Bronchial epithelial cell (primary cell): ENCODE results near the gene HSD17B2. TPM values are rescaled to one million over a fixed set of nuclear protein-coding genes. Genes with fewer than 3 reads are reported as not detected.
A peak's percentile ranks its signal among the peaks of the same experiment; 100 is the strongest.

Source experiments
- DNase-seq: peaks from one replicate; pipeline ENCODE4 v3.0.0-alpha.2; 2010; ENCODE audit warnings: low read depth
- FAIRE-seq: peaks from 2 replicates; lab custom pipeline; 2011; peaks lifted over from hg19 to GRCh38; lab: Jason Lieb, UNC
- H3K27me3 ChIP-seq: 2 replicates; pipeline ENCODE4 v1.5.1; 2011; ENCODE audit warnings: low read length; ENCODE audit not compliant: control insufficient read depth, insufficient read depth
- H3K36me3 ChIP-seq: 2 replicates; pipeline ENCODE4 v1.5.1; 2011; ENCODE audit warnings: low read length; ENCODE audit not compliant: control insufficient read depth, insufficient read depth
- H3K4me3 ChIP-seq: 2 replicates; pipeline ENCODE4 v1.5.1; 2011; ENCODE audit warnings: mild to moderate bottlenecking, low read depth, low read length, control low read depth
- total RNA-seq: library from RNA; depleted of rRNA; stranded (reverse); fragments of >200 nt; gene quantifications from 2 replicates; pipeline ENCODE4 v1.2.1, GENCODE V29; 2014
- TF ChIP-seq, protein P1 (sequence below): IDR thresholded peaks from 2 replicates; pipeline ENCODE4 v1.5.1; 2011; ENCODE audit warnings: mild to moderate bottlenecking, moderate library complexity, low read length, control low read depth, inconsistent platforms; ENCODE audit not compliant: insufficient read depth, severe bottlenecking

HSD17B2 gene
- total RNA-seq, 1 donor from 2014 or later = 63.7 TPM

- Histone ChIP-seq H3K27me3 (no peaks in the 10 kb centered on the region), H3K4me3 (peak within 1 kb of the TSS; percentile 79), H3K36me3 (peaks cover 5% of the 10 kb centered on the region)
- FAIRE-seq = no peak
- TF ChIP-seq, protein P1, sequence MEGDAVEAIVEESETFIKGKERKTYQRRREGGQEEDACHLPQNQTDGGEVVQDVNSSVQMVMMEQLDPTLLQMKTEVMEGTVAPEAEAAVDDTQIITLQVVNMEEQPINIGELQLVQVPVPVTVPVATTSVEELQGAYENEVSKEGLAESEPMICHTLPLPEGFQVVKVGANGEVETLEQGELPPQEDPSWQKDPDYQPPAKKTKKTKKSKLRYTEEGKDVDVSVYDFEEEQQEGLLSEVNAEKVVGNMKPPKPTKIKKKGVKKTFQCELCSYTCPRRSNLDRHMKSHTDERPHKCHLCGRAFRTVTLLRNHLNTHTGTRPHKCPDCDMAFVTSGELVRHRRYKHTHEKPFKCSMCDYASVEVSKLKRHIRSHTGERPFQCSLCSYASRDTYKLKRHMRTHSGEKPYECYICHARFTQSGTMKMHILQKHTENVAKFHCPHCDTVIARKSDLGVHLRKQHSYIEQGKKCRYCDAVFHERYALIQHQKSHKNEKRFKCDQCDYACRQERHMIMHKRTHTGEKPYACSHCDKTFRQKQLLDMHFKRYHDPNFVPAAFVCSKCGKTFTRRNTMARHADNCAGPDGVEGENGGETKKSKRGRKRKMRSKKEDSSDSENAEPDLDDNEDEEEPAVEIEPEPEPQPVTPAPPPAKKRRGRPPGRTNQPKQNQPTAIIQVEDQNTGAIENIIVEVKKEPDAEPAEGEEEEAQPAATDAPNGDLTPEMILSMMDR = no peak
- DNase-seq = peak; percentile 64
Measured at GRCh38 chr16:82011199-82011641, 23.8 kb upstream of the HSD17B2 start, which contains the start of gene SDR42E1. Gene SDR42E1, minus strand, starts transcription at chr16:82011470. Its CDS starts 10,612 bp downstream, at chr16:82000858.

DNA sequence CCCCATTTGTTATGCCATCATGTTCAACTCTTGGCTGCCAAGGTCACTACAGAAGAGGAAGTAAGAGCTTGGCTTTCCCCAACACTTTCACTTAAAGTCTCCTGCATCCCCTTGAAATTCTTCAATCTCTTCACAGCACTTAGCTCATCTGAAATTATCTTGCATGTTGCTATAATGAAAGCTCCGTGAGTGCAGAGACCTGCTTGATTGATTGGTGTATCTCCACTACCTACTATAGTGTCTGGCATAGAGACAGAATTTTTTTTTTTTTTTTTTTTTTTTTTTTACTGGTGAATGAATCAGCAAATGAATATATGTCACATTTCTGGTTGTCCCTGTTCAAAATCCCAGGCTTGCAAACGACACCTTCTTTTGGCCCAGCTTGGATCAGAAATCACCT, 21.9 kb upstream of the HSD17B2 start:
- FAIRE-seq (no peak), DNase-seq (no peak)
- no peaks in the 10 kb centered on the region for H3K27me3 ChIP-seq

GRCh38 chr16:82016263-82016662, 18.8 kb upstream of the HSD17B2 start:
- Histone ChIP-seq H3K36me3 (no peaks in the 10 kb centered on the region), H3K27me3 (peaks cover 3% of the 10 kb centered on the region), H3K4me3 (peak overlapping the region; percentile 7)
- TF ChIP-seq, protein P1 = peak; percentile 58
- DNase-seq (peak; percentile 59), FAIRE-seq (no peak)

More for the DNA sequence above, 21.9 kb upstream of the HSD17B2 start:
- Histone ChIP-seq H3K36me3 (peaks cover 2% of the 10 kb centered on the region), H3K4me3 (no peak overlapping the region)
- TF ChIP-seq, protein P1 = no peak

DNA sequence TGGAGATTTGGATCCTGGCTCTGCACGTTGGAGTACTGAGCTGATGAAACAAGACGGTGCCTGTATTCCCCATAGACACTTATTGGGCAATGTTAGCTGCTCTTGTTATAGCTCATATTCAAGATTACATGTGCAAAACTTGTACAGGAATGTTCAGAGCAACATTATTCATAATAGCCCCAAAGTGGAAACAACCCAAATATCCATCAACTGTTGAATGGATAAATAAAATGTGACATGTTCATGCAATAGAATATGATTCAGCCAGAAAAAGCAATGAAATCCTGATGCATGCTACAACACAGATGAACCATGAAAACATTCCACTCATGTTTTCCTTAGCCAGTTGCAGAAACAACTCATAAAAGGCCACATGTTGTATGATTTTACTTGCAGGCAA, 18.1 kb upstream of the HSD17B2 start:
- DNase-seq = peak; percentile 91
- FAIRE-seq = no peak
- Histone ChIP-seq H3K36me3 (no peaks in the 10 kb centered on the region), H3K4me3 (no peak overlapping the region), H3K27me3 (peaks cover 3% of the 10 kb centered on the region)
- TF ChIP-seq, protein P1 = no peak

- TF ChIP-seq, protein P1 = no peak
- Histone ChIP-seq H3K4me3 (no peak overlapping the region), H3K36me3 (no peaks in the 10 kb centered on the region), H3K27me3 (peaks cover 3% of the 10 kb centered on the region)
- FAIRE-seq = no peak
- no peak for DNase-seq
Measured at GRCh38 chr16:82017911-82018568, 17.0 kb upstream of the HSD17B2 start.
